HG03139 (cell line): Measurements from ENCODE around the gene ITGB8.

Source experiments
- ATAC-seq: cut with Tn5 transposase; IDR thresholded peaks from one replicate; pipeline ENCODE4 v1.9.1; 2021; ENCODE audit not compliant: unreplicated experiment

The ITGB8 gene

DNA sequence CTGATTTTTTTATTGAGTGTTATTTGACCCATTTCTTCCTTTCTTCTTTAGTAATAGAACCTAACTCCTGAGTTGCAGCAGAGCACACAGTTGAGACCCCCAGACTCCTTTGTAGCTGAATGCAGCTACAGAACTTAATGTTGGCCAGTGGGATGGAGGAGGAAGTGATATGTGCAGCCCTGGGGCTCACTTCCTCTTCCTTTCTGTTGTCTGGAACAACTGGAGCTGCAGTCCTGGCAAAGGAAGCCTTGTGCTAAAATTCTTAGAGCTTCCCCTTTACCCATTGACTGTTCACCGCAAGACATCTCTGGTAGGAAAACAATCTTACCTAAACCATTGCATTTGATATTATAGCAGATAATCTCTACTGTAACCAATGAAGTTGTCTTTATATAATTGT, 86.6 kb downstream of the ITGB8 start:
- ATAC-seq: no peak

DNA sequence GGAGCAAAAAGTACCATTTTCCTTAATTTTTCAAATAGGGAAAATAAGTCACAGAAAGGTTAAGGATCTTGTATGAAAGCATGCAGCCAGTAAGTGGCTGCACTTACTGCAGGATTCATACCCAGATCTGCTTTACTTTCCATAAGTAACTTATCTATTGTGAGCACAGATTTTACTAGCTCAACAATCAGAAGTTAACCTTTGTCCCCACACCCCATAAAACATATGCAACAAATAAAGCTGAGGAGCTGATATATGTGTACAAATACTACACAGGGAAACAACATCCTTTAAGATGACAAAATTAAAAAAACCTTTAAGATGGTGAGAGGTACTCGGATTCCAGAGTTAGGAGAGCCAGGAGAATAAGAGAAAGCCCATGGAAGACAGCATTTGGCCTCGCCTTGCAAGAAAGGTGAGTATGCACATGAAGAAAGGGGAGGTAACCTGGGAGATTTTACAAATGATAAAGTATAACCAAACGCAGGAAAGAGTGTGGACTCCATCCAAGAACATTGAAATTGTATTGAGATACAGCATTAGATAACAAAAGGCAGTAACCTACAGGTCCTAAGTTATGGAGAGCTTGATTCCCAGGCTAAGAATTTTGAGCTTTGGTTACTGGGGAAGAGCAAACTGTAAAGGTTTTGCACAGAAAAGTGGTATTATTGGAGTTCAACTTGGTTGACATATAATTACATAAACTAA, 87.1 kb downstream of the ITGB8 start:
- ATAC-seq: no peak

DNA sequence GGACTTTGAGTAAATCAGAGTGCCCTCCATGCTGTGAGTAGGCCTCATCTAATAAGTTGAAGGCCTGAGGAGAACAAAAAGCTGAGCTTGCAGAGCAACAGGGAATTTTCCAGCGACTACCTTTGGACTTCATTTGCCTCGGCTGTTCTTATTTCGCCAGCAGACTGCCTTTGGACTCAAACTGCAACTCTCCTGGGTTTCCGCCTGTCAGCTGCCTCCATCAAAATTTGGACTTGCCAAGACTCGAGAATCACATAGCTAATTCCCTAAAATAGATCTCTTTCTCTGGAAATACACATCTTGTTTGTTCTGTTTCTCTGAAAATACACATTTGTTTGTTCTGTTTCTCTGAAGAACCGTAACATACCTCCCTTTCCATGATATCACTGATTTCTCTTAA, 93.8 kb downstream of the ITGB8 start:
- no peak for ATAC-seq

DNA sequence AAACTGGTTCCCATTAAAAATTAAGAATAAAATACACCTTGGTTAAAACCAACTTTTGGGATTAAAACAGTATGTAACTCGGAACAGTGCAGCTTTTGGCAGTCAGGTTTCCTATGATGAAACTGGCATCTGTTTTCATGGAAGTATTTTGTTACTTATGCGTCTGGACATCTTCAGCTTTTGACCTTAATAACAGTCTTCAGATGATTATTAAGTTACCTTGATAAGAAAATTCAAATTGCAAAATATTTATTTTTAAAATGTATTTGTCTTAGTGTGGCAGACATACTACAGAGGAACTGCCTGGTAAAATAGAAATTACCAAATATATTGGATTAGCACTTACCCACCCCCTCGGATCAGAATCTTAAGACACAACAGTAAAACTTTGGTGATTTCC, 100.0 kb downstream of the ITGB8 start:
- no peak for ATAC-seq

- no peak for ATAC-seq
Measured at GRCh38 chr7:20431146-20431545, 100.4 kb downstream of the ITGB8 start.

DNA sequence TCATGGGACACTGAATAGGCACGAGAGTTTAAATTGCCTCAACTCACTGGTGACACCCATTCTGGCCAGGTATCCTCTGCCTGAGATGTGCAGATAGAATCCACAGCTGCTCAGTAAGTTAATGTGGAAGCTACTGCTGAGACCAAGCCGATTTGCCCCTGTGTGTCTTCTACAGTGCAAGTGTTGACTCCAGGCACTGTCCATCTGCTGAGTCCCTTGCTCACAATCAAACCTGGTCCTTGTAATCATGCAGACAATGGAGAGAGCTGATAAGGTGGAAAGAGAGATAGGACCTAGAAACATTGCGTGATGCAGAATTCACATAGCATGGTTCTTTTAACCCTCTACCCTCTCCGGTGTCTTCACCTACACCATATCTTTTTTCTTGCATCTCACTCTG, 101.4 kb downstream of the ITGB8 start:
- no peak for ATAC-seq

DNA sequence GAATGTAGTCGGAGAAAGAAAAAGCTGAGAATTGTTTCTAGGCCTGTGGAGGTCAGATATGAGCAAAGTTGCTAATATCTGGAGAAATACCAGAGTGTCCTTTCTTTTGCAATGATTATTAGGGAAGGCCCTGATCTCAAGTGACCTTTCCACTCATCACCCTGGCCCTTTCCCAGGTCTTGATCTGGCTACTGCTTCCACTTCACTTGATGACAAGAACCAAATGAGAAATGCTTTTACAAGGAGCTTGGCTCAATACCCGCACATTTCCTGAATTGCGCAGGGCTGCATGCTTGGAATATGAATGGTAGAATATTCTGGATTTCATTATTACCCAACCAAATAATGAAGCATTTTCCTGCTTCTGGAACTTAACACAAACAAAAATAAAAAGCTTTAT, 104.6 kb downstream of the ITGB8 start:
- ATAC-seq: no peak

GRCh38 chr7:20438248-20438647, 107.5 kb downstream of the ITGB8 start:
- no peak for ATAC-seq

DNA sequence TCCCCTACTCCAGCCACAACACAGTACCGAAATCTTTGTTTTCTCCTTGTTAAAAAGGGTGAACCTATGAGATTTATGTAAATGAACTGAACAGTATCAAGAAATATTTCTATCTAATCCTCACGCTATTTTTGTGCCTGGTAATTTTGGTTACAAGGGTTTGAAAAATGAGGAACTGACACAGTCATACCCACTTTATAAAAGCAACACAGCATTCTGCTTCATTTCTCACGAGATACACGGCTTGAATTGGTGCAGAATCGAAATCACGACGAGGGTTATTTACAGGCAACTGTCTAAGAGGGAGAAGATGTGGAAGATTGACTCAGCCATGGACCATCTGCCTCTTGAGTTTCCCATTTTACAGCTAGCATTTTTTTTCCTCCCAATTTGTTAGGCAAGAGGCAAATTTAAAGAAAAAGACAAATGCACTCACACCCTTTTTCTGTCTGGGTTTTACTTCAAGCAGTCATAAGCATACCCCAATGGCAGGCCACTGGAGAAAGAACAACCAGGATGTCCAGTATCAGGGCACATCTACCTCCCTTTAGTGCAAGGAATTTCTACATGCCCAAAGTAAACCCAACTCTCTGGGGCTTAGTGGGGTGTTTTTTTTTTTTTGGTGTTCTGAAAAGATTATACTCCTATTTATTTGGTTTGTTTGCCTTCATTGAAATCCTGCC, 108.1 kb downstream of the ITGB8 start:
- ATAC-seq: peak; percentile 81

DNA sequence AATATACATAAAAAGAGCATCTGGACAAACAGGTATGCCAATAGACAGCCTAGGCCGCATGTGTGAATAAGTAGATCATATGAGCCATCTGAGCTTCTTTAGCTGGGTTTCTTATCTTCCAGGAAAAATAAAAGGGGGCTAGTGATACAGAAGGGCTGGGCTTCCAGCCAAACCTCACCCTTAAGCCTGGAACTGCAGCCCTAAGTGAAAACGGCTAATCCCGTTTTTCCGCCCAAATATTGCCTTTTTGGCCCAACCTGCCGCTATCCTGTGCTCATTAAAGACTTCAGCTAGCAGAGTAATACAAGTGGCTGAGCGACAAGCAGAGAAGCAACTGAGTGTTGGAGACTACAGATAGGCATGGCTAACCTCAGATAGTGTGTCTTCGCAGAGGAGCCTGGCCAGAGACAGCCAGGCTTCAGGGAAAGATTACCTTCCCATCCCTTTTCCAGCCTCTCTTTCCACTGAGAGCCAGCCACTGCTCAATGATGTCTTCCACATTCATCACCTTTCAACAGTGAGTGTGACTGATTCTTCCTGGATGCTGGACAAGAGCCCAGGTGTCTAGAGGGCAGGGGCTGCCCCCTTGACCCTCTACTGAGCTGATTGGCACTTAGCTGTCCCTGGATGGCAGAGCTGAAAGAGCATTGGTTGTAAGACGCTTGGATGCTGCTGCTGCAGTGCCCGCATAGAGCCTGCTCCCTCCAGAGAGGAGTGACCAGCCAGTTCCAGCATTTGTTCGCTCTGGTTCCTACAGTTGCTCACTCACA, 108.9 kb downstream of the ITGB8 start:
- no peak for ATAC-seq

- ATAC-seq: no peak
Measured at GRCh38 chr7:20440472-20441105, 109.9 kb downstream of the ITGB8 start.

DNA sequence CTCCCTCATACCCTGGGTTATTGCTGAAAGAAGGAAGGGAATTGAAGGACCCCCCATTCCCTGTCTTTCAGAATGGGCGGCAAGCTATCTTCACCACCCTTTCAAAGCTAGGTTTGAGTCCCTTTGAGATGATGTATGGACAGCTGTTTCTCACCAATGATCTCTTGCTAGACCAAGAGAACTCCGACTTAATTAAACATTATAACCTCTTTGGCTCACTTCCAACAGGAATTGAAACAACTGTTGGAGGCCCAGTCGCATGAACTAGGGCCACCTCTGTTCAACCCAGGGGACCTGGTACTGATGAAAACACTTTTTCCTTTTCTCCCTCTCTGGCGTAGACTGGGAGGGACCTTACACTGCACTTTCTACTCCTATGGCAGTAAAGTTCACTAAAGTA, 110.6 kb downstream of the ITGB8 start:
- ATAC-seq: no peak

DNA sequence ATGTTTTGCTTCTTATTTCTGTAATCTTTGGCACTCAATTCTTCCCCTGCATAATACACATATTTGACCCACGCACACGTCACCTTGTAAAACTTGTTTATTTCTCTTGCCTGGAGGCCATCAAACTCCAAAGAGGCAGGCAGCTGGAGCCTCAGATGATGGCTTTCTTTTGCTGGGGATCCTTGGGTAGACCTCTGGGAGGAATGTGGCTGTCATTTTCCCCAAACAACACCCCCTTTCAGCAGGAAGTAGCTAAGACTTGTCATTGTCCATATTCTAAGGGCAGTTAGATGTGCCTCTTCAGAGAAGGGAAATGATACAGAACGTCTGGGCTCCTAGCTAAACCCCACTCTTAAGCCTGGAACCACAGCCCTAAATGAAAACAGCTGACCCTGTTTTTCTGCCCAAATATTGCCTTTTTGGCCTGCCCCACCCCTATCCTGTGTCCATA, 111.3 kb downstream of the ITGB8 start:
- ATAC-seq: no peak

DNA sequence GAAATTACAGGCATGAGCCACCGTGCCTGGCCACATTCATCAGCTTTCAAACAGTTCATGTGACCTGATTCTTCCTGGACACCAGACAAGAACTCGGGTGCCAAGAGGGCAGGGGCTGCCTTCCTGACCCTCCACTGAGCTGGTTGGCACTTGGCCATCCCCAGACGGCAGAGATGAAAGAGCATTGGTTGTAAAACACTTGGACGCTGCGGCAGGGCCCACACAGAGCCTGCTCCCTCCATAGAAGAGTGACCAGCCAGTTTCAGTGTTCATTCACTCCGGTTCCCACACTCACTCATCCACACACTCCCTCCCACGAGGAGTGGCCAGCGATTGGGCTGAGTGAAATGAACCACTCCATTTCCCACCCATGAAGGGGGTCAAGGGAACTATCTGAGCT, 112.3 kb downstream of the ITGB8 start:
- ATAC-seq: no peak

DNA sequence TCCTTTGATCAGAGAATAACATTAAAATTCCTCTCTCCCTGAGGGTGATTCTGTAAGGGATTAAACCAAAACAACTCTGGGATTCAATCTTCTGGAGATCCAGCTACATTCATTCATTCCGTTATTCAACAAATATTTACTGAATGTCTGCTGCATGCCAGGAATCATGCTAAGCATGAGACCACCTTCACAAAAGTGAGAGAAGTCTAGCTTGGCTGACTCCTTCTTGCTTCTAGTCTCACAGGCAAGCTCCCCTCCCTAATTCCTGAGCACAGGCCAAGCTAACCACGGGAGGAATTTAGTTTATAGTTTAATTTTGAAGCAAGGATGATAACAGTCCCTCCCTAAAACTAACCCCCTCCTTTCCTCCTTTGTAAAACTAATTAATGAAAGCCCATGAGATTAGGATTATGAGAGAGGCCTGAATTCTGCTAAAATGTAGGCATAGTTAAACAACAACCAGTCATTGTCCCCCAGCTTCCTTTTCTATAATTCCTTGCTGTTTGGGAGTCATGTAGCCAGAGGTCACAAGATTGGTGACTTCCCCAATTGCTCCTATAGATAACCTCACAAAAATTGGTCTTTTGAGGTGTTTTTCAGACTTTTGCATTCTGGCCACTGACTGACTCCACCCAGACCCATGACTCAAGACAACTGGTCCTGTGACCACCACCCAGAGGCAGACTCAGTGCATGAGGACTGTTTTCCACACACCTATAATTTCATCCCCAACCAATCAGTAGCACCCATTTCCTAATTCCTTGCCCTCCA, 113.5 kb downstream of the ITGB8 start:
- no peak for ATAC-seq

DNA sequence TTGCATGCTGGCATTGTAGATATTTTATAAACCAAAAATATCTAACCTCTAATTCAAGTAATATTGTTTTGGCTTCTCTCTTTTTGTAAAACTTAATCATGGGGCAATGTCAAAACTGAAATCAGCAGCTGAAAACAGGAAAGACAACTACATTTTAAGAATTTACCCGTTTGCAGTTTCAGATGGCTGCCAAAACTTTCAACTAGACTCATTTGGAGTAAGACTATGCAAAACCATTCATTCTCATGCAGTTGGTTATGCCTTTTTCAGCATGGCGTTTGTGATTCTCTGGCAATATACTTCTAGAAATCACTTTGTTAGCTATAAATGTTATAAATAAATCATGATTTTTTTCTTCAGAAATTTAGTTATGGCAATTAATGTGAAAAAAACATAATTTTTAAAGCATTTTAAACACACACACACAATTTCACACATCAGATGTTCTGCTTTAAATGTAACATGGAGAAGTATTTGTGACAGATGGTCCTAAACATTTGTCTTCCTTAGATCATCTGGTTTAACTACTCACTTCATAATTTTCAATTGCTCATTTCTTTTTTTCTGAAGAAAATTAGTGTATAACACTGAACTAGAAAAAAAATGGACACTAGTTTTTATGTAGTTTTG, 116.4 kb downstream of the ITGB8 start:
- ATAC-seq: peak; percentile 78

GRCh38 chr7:20449176-20449575, 118.5 kb downstream of the ITGB8 start:
- ATAC-seq: no peak

GRCh38 chr7:20450536-20450935, 119.8 kb downstream of the ITGB8 start:
- no peak for ATAC-seq

DNA sequence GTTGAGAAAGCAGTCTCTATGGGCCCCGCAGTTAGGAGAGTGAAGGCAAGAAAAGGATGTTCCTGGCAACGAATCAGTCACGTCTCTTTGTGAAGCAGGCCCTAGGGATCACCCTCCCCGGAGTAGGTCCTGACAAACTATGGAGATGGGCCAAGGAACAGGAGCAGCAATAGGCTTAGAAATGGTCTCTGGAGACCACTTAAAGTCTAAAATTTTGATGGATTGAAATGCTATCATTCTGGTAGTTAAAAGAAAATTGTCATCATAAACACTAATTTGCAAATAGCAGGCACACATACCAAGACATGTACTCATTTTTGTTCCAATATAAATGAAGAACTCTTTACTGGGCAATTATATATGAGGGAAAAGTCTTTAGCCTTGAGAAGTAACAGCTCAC, 123.5 kb downstream of the ITGB8 start:
- no peak for ATAC-seq

DNA sequence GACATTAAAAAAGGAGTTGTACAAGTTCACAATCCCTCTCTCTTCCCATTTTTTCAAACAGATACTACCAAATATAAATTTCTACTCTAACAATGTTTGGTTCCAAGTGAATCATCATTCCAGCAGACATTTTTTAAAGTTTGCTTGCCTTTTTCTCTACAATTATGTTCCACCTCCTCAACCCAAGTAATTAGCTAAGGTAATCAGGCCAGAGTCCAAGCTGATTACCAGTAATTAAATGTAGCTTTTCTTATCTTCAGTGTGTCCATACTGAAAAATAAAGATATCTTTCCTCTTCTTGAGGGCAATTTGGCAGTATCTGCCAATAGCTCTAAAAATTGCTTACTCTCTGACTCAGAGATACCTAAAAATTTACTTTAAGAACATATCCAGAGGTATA, 126.0 kb downstream of the ITGB8 start:
- ATAC-seq: no peak
